Measurements from ENCODE around the gene RUFY3. TPM values are rescaled to one million over a fixed set of nuclear protein-coding genes. Genes with fewer than 3 reads are reported as not detected.
A peak's percentile ranks its signal among the peaks of the same experiment; 100 is the strongest.

Gene RUFY3
- total and polyA plus RNA-seq, 9 of the 15 experiments (the other 6 are each of a cell fraction or from before 2014, with no cell fraction given): 4.2 to 31.1 (median 21.5) TPM

GRCh38 chr4:70704215-70704930 lies 17.4 kb upstream of the RUFY3 start (continued):
- TF ChIP-seq ZBTB7A (IDR thresholded peaks at IDR 0.05; ENCODE audit: borderline replicate concordance, control insufficient read depth, low read depth, low read length) (peak; percentile 97), IFI16 (CRISPR knock-in tag; IDR thresholded peaks at IDR 0.05) (no peak), MTA3 (IDR thresholded peaks at IDR 0.05; ENCODE audit: borderline replicate concordance) (no peak), KLF6 (CRISPR knock-in tag; IDR thresholded peaks at IDR 0.05; ENCODE audit: borderline replicate concordance) (no peak), KAT7 (CRISPR knock-in tag; IDR thresholded peaks at IDR 0.05; ENCODE audit: borderline replicate concordance) (0 out of 2 replicates have a peak, but pooled peaks have one; percentile 79), SMARCA4 (IDR thresholded peaks at IDR 0.05) (peak; percentile 56; the same call in 1 of the 2 replicates), ZNF395 (CRISPR knock-in tag; IDR thresholded peaks at IDR 0.05) (peak; percentile 53; the same call in 1 of the 2 replicates), ZNF24 (IDR thresholded peaks at IDR 0.05) (no peak), ETS2 (tag; IDR thresholded peaks at IDR 0.05; ENCODE audit: borderline replicate concordance, poor library complexity, severe bottlenecking) (no peak), ZNF444 (CRISPR knock-in tag; IDR thresholded peaks at IDR 0.05) (no peak), AFF1 (IDR thresholded peaks at IDR 0.05; ENCODE audit: low read depth in 1 of 2, partially characterized antibody in 2 of 2) (peak; percentile 35 to 60), ZNF318 (IDR thresholded peaks at IDR 0.05; ENCODE audit: borderline replicate concordance in 1 of 2, low read depth in 1 of 2) (peak in 1 of 2 experiments; percentile 29; a peak in 1 of 4 replicates)

All from K562 (cell line).